Ascending aorta (tissue), 2 donors: ENCODE data around the gene LGMN. TPM values are rescaled to one million over a fixed set of nuclear protein-coding genes. Genes with fewer than 3 reads are reported as not detected.
A peak's percentile ranks its signal among the peaks of the same experiment; 100 is the strongest.
"Not testable (repeated sequence)": the region's sequence is repeated elsewhere in the genome, so short reads cannot be mapped to it uniquely, and the experiment has no call there.

ENCODE experiments used
- DNase-seq, 2 donors: peaks; one replicate each; pipeline ENCODE4 v3.0.0-alpha.2; 2019; ENCODE audit warnings: low spot score in 2 of 2
- H3K27ac ChIP-seq, 2 donors: fragments of 200-600 bp; sonication (generic); one replicate each; pipeline ENCODE4 v1.5.1; 2016 to 2017; ENCODE audit warnings: mild to moderate bottlenecking in 1 of 2
- H3K27me3 ChIP-seq: fragments of 200-600 bp; sonication (generic); one replicate; pipeline ENCODE4 v1.5.1; 2017
- H3K36me3 ChIP-seq, 2 donors: fragments of 200-600 bp; sonication (generic); one replicate each; pipeline ENCODE4 v1.5.1; 2016
- H3K4me1 ChIP-seq, 2 donors: fragments of 200-600 bp; sonication (generic); one replicate each; pipeline ENCODE4 v1.5.1; 2016 to 2017; ENCODE audit warnings: mild to moderate bottlenecking in 1 of 2
- H3K4me3 ChIP-seq, 2 donors: fragments of 200-600 bp; sonication (generic); one replicate each; pipeline ENCODE4 v1.5.1; 2016 to 2017; ENCODE audit warnings: mild to moderate bottlenecking in 1 of 2
- H3K9me3 ChIP-seq, 2 donors: fragments of 200-600 bp; sonication (generic); one replicate each; pipeline ENCODE4 v1.5.1; 2016
- intact Hi-C: fragments of 100-400 bp; cut with DNase I; formaldehyde crosslinking; loops from one replicate; pipeline ENCODE4 v1.15.1; 2023
- total RNA-seq: library from RNA; depleted of rRNA; stranded (reverse); fragments of >200 nt; gene quantifications from one replicate; pipeline ENCODE4 v1.1.0, GENCODE V29; 2016
- TF ChIP-seq, protein P1 (sequence below), 3 experiments: fragments of 200-600 bp in 2 of 3; fragments of 450-650 bp in 1 of 3; sonication (generic) in 2 of 3; IDR thresholded peaks; one replicate each; pipeline ENCODE4 v1.5.1; 2016 to 2019; ENCODE audit warnings: antibody characterized with exemption in 3 of 3, mild to moderate bottlenecking in 1 of 3, moderate library complexity in 1 of 3

Gene LGMN
- total RNA-seq, 1 donor from 2014 or later, result 76.7 TPM

- peaks cover 0 to 2% of the 10 kb centered on the region in 2 donors for H3K4me1 ChIP-seq
- intact Hi-C loops, result no loop called here
These were observed 32.9 kb upstream of the LGMN start for GRCh38 chr14:92781350-92781749.

DNA sequence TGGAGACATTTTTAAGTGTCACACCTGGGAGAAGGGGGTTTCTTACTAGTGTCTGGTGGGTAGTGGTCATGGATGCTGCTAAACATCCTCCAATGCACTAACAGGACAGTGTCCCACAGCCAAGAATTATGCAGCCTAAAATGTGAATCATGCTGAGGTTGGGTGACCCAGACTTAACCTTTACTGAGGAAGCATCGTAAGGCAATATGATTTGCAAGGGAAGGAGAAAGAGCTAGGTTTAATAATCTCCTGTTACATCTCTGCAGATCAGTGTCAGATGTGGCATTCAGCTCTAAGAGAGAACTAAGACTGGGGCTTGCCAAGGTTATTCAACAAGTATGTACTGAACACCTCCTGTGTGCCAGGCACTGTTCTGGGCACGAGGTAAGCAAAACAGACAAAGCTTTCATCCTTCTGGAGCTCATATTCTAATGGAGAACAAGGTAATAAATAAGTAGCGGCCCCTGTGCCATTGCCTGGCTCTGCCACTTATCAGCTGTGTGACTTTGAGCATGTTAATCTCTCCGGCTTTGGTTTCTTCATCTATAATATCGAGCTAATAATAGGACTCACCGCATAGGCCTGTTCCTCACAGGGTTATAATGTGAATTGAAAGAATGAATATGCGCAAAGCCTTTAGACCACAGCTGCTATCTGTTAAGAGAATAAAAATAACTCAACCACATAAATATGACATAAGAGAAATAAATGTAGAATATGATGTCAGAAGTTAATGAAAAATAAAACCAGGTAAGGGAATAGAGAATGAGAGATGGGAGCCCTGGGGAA is 32.2 kb upstream of the LGMN start:
- no peak for DNase-seq
- no peaks in the 10 kb centered on the region for H3K9me3 ChIP-seq
- no peaks in the 10 kb centered on the region for H3K36me3 ChIP-seq
- peaks cover 0 to 2% of the 10 kb centered on the region in 2 donors for H3K4me1 ChIP-seq
- no peaks in the 10 kb centered on the region for H3K27me3 ChIP-seq
- TF ChIP-seq, protein P1, sequence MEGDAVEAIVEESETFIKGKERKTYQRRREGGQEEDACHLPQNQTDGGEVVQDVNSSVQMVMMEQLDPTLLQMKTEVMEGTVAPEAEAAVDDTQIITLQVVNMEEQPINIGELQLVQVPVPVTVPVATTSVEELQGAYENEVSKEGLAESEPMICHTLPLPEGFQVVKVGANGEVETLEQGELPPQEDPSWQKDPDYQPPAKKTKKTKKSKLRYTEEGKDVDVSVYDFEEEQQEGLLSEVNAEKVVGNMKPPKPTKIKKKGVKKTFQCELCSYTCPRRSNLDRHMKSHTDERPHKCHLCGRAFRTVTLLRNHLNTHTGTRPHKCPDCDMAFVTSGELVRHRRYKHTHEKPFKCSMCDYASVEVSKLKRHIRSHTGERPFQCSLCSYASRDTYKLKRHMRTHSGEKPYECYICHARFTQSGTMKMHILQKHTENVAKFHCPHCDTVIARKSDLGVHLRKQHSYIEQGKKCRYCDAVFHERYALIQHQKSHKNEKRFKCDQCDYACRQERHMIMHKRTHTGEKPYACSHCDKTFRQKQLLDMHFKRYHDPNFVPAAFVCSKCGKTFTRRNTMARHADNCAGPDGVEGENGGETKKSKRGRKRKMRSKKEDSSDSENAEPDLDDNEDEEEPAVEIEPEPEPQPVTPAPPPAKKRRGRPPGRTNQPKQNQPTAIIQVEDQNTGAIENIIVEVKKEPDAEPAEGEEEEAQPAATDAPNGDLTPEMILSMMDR (IDR thresholded peaks at IDR 0.05), result no peak
- H3K4me3 ChIP-seq, result no peak overlapping the region
- intact Hi-C loops, result no loop called here
- H3K27ac ChIP-seq, result no peak overlapping the region

More at GRCh38 chr14:92781350-92781749, 32.9 kb upstream of the LGMN start:
- Histone ChIP-seq H3K4me3 (no peak overlapping the region), H3K27ac (no peak overlapping the region), H3K36me3 (no peaks in the 10 kb centered on the region), H3K9me3 (no peaks in the 10 kb centered on the region), H3K27me3 (no peaks in the 10 kb centered on the region)
- no peak for DNase-seq
- TF ChIP-seq, protein P1 (IDR thresholded peaks at IDR 0.05), result no peak

- not testable (repeated sequence) for H3K9me3 ChIP-seq, H3K36me3 ChIP-seq
These were observed 30.6 kb upstream of the LGMN start for GRCh38 chr14:92778868-92779565.

GRCh38 chr14:92775292-92775691 is 26.9 kb upstream of the LGMN start:
- DNase-seq, H3K9me3 ChIP-seq, H3K27me3 ChIP-seq, H3K36me3 ChIP-seq, H3K4me3 ChIP-seq, intact Hi-C loops, H3K27ac ChIP-seq, H3K4me1 ChIP-seq: not testable (repeated sequence)

More at GRCh38 chr14:92778868-92779565, 30.6 kb upstream of the LGMN start:
- H3K4me1 ChIP-seq, H3K4me3 ChIP-seq, H3K27me3 ChIP-seq, DNase-seq, H3K27ac ChIP-seq, intact Hi-C loops: not testable (repeated sequence)

- Histone ChIP-seq H3K27me3 (no peaks in the 10 kb centered on the region), H3K9me3 (no peaks in the 10 kb centered on the region), H3K27ac (no peak overlapping the region), H3K36me3 (no peaks in the 10 kb centered on the region), H3K4me3 (no peak overlapping the region), H3K4me1 (no peaks in the 10 kb centered on the region)
- peak in 1 of 2 donors; percentile 18 for DNase-seq
- TF ChIP-seq, protein P1 (IDR thresholded peaks at IDR 0.05), result no peak
- intact Hi-C loops, result no loop called here
These were observed 26.1 kb upstream of the LGMN start for GRCh38 chr14:92774572-92774971.

DNA sequence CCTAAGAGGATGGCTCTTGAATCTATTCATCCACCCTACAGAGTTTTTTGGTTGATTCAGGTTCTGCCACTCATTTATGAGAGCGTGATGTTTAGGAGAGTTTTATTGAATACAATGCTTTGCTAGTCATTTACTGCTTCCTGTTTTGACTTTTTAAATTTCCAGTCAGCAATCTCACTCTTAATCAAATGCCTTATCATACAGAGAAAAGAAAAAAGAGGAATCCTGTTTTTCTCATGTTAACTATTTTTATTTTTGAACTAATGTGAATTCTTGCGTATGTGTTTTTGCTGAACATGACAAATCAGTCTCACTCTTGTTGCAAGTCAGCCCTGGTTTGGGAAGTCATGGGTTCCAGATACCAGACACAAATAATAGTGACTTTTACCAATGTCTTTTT is 22.1 kb upstream of the LGMN start:
- Histone ChIP-seq H3K27me3 (no peaks in the 10 kb centered on the region), H3K27ac (no peak overlapping the region), H3K36me3 (no peaks in the 10 kb centered on the region), H3K9me3 (no peaks in the 10 kb centered on the region), H3K4me3 (no peak overlapping the region), H3K4me1 (no peaks in the 10 kb centered on the region)
- intact Hi-C loops, result no loop called here
- TF ChIP-seq, protein P1 (IDR thresholded peaks at IDR 0.05), result no peak
- DNase-seq, result no peak
